ENCODE data around the gene VWF.

GRCh38 chr12:6052940-6053329, 71.5 kb downstream of the VWF start:
- no peak for TF ChIP-seq NFRKB (IDR thresholded peaks at IDR 0.05)
- TF ChIP-seq SUZ12 (IDR thresholded peaks at IDR 0.05): no peak
- TF ChIP-seq FOXA1 (IDR thresholded peaks at IDR 0.05): no peak
- TF ChIP-seq SP1 (IDR thresholded peaks at IDR 0.05): no peak
- no peak for TF ChIP-seq ZNF384 (IDR thresholded peaks at IDR 0.05)
- TF ChIP-seq FOXK2 (IDR thresholded peaks at IDR 0.05): no peak
- no peak for TF ChIP-seq ARNT (IDR thresholded peaks at IDR 0.05)
- no peak for TF ChIP-seq FOXM1 (IDR thresholded peaks at IDR 0.05; ENCODE audit: borderline replicate concordance)
- TF ChIP-seq CTBP1 (IDR thresholded peaks at IDR 0.05; ENCODE audit: borderline replicate concordance): no peak
- TF ChIP-seq BHLHE40 (IDR thresholded peaks at IDR 0.05; ENCODE audit: borderline replicate concordance): no peak
- TF ChIP-seq HDGF (IDR thresholded peaks at IDR 0.05; ENCODE audit: borderline replicate concordance): no peak

Data from HEK293T (cell line).